Kidney (tissue), 14 donors: Measurements from ENCODE around the gene HNRNPLL. TPM values are rescaled to one million over a fixed set of nuclear protein-coding genes. Genes with fewer than 3 reads are reported as not detected.

Experiments
- DNase-seq, 5 donors: peaks; one replicate each; pipeline ENCODE4 v3.0.0-alpha.2; 2013 to 2020
- FAIRE-seq: peaks from 2 replicates; lab custom pipeline; 2012; peaks lifted over from hg19 to GRCh38; lab: Jason Lieb, UNC
- H3K27ac ChIP-seq, 2 donors: one replicate each; pipeline ENCODE4 v1.7.0; 2013; ENCODE audit warnings: low read depth in 2 of 2, low read length in 2 of 2, inconsistent platforms in 1 of 2
- H3K27me3 ChIP-seq: one replicate; pipeline ENCODE4 v1.7.1; 2013; ENCODE audit warnings: low read length, inconsistent platforms; ENCODE audit not compliant: control insufficient read depth, insufficient read depth
- H3K36me3 ChIP-seq, 3 donors: one replicate each; pipeline versions ENCODE4 v1.7.0 to v1.7.1; 2013; ENCODE audit warnings: low read length in 3 of 3, control low read depth in 1 of 3, inconsistent platforms in 1 of 3; ENCODE audit not compliant: insufficient read depth in 3 of 3, control insufficient read depth in 2 of 3
- H3K4me1 ChIP-seq, 3 donors: one replicate each; pipeline versions ENCODE4 v1.7.0 to v1.7.1; 2013; ENCODE audit warnings: low read length in 3 of 3, inconsistent platforms in 1 of 3, low read depth in 1 of 3; ENCODE audit not compliant: control insufficient read depth in 2 of 3, insufficient read depth in 2 of 3
- H3K4me3 ChIP-seq, 3 donors: one replicate each; pipeline versions ENCODE4 v1.7.0 to v1.8.1; 2013; ENCODE audit warnings: low read length in 3 of 3, control low read depth in 1 of 3, inconsistent platforms in 1 of 3
- H3K9ac ChIP-seq, 3 donors: one replicate each; pipeline versions ENCODE4 v1.7.0 to v1.7.1; 2013; ENCODE audit warnings: low read length in 3 of 3, control low read depth in 1 of 3, inconsistent platforms in 1 of 3
- H3K9me3 ChIP-seq, 3 donors: one replicate each; pipeline versions ENCODE4 v1.7.0 to v1.7.1; 2013; ENCODE audit warnings: low read length in 3 of 3, control low read depth in 1 of 3, inconsistent platforms in 1 of 3; ENCODE audit not compliant: control insufficient read depth in 2 of 3, insufficient read depth in 1 of 3
- intact Hi-C: fragments of 100-400 bp; cut with DNase I; formaldehyde crosslinking; loops from one replicate; pipeline ENCODE4 v1.11.1; 2022
- polyA plus RNA-seq: library from polyadenylated mRNA; stranded (reverse); fragments of 350-450 nt; fragmentation: Illumina TruSeq; extraction: RNeasy Lipid Tissue Mini Kit (QIAGEN cat#74804); gene quantifications from one replicate; pipeline ENCODE4 v1.2.3, GENCODE V29; 2014; ENCODE audit warnings: low read depth, low replicate concordance; ENCODE audit not compliant: insufficient read depth
- total RNA-seq: library from RNA; stranded (reverse); fragmentation: NEBNext Ultra II Directional; extraction: Animal tissue kit (Norgen Biotek cat#: 25700); gene quantifications from one replicate; pipeline ENCODE4 v1.2.1, GENCODE V29; 2021
- TF ChIP-seq, protein P1 (sequence below): IDR thresholded peaks from 3 replicates; pipeline ENCODE4 v1.5.1; 2012; ENCODE audit warnings: mild to moderate bottlenecking, moderate library complexity, borderline replicate concordance; ENCODE audit not compliant: insufficient read depth; ENCODE audit errors: extremely low read depth
- donor health status: control.
- donor health status: control.
- donor health status: control.
- donor health status: control.
- donor health status: control.
- donor health status: DM: yes; HTN: yes; CAD: no.
- donor health status: Normal renal cell carcinoma (clear cell type).

Gene HNRNPLL
- total and polyA plus RNA-seq, 2 donors from 2014 or later = 15.5 to 51.0 TPM

DNA sequence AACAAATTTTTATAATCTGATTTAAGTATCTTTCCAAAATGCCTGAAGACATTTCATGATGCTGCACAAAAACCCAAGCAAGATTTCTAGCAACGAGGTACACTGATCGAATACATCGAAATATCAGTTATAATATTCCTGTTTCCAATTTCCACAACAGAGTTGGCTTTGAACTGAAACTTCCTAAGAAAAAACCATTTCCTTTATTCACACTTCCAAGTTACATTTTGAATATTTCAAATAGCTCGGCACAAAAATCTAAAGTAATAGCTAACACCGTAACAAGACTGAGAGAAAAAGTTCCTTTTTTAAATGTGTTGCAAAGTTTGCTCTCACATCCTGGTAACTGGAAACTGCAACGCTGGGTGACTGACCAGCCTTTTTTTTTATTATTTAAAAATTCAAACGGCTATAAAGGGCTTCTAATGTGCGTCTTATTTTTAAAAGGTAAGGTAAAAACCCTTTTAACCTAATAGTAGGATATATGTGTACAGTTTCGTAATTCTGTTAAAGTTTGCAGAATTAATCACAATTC lies 1.7 kb downstream of the HNRNPLL start:
- no peak for FAIRE-seq
- Histone ChIP-seq H3K27me3 (no peaks in the 10 kb centered on the region), H3K27ac (peak overlapping the region in 1 of 2 donors; percentile 97), H3K4me1 (peaks cover 4 to 26% (median 7%) of the 10 kb centered on the region in 3 donors), H3K36me3 (no peaks in the 10 kb centered on the region), H3K9me3 (no peaks in the 10 kb centered on the region), H3K9ac (peak overlapping the region; percentile 61 to 90 (median 84)), H3K4me3 (peak overlapping the region; percentile 56 to 92 (median 79))
- DNase-seq = no peak
- TF ChIP-seq, protein P1, sequence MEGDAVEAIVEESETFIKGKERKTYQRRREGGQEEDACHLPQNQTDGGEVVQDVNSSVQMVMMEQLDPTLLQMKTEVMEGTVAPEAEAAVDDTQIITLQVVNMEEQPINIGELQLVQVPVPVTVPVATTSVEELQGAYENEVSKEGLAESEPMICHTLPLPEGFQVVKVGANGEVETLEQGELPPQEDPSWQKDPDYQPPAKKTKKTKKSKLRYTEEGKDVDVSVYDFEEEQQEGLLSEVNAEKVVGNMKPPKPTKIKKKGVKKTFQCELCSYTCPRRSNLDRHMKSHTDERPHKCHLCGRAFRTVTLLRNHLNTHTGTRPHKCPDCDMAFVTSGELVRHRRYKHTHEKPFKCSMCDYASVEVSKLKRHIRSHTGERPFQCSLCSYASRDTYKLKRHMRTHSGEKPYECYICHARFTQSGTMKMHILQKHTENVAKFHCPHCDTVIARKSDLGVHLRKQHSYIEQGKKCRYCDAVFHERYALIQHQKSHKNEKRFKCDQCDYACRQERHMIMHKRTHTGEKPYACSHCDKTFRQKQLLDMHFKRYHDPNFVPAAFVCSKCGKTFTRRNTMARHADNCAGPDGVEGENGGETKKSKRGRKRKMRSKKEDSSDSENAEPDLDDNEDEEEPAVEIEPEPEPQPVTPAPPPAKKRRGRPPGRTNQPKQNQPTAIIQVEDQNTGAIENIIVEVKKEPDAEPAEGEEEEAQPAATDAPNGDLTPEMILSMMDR = no peak
- intact Hi-C loops = no loop called here

DNA sequence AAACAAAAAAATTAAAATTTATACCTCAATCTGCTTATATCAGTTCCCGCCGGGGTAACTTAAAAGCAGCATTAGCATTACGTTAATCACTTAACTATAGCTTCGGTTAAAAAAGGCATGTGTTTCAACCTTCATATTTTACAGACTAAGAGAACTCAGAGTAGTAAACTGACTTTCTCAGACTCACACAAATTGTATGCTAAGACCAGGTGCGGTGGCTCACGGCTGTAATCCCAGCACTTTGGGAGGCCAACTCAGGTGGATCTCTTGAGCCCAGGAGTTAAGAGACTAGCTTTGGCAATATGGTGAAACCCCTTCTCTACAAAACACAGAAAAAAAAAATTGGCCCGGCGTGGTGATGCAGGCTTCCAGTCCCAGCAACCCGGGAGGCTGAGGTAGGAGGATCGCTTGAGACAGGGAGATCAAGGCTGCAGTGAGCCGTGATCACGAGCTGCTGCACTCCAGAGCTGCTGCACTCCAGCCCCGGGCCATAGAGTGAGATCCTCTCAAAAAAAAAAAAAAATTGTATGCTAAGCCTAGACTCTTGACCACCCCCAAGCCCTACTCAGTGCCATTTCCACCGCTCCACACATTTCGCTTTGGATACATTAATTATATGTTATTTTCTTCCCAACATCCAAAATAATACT lies 2.4 kb downstream of the HNRNPLL start:
- H3K9ac ChIP-seq = peak overlapping the region in 1 of 3 donors; percentile 90
- TF ChIP-seq, protein P1 = no peak

DNA sequence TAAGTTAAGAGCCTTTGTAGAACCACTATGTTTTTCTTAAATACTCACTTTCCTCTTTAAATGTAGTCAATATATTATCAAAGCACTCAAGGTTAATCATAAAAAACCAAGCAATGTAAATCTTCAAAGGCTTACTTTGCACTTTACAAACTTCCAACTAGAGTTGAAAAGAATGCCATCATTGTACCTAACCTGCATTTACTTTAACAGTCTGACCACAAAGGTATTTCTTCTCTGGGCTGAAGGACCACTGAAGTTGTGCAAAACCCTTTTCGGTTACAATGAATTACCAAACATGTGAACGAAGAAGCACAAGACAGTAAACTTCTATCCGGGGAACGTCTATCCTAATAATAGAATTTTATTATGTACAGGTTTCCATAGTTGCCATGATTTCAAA lies 3.0 kb downstream of the HNRNPLL start:
- Histone ChIP-seq H3K9ac (peak overlapping the region in 1 of 3 donors; percentile 6), H3K27ac (no peak overlapping the region), H3K9me3 (no peaks in the 10 kb centered on the region), H3K4me1 (peaks cover 4 to 26% (median 7%) of the 10 kb centered on the region in 3 donors), H3K36me3 (no peaks in the 10 kb centered on the region), H3K27me3 (no peaks in the 10 kb centered on the region), H3K4me3 (peak overlapping the region in 1 of 3 donors; percentile 23)
- FAIRE-seq (no peak), DNase-seq (peak in 1 of 5 donors; percentile 29)
- TF ChIP-seq, protein P1 = no peak
- intact Hi-C loops = no loop called here

More for the DNA sequence above, 2.4 kb downstream of the HNRNPLL start:
- intact Hi-C loops = no loop called here
- H3K9me3 ChIP-seq = no peaks in the 10 kb centered on the region
- H3K36me3 ChIP-seq = no peaks in the 10 kb centered on the region
- H3K27me3 ChIP-seq = no peaks in the 10 kb centered on the region
- peak in 3 of 5 donors; percentile 40 to 59 (median 48) for DNase-seq
- no peak overlapping the region for H3K27ac ChIP-seq
- H3K4me3 ChIP-seq = peak overlapping the region; percentile 56 to 92 (median 79)
- peaks cover 4 to 26% (median 7%) of the 10 kb centered on the region in 3 donors for H3K4me1 ChIP-seq
- no peak for FAIRE-seq
